Breast epithelium (tissue), 3 donors: Measurements from ENCODE around the gene PMEPA1.

Source experiments
- POLR2A ChIP-seq: fragments of 450-650 bp; IDR thresholded peaks from one replicate; pipeline ENCODE4 v1.6.1; 2016; ENCODE audit warnings: antibody characterized with exemption, mild to moderate bottlenecking, moderate library complexity
- POLR2AphosphoS5 ChIP-seq, 3 donors: sonication (generic); formaldehyde crosslinking; IDR thresholded peaks; one replicate each; pipeline ENCODE4 v1.6.1; 2017; ENCODE audit warnings: antibody characterized with exemption in 3 of 3
- TF ChIP-seq, protein P1 (sequence below), 3 donors: fragments of 450-650 bp; IDR thresholded peaks; one replicate each; pipeline ENCODE4 v1.5.1; 2016 to 2017; ENCODE audit warnings: antibody characterized with exemption in 3 of 3, mild to moderate bottlenecking in 3 of 3, moderate library complexity in 3 of 3

DNA sequence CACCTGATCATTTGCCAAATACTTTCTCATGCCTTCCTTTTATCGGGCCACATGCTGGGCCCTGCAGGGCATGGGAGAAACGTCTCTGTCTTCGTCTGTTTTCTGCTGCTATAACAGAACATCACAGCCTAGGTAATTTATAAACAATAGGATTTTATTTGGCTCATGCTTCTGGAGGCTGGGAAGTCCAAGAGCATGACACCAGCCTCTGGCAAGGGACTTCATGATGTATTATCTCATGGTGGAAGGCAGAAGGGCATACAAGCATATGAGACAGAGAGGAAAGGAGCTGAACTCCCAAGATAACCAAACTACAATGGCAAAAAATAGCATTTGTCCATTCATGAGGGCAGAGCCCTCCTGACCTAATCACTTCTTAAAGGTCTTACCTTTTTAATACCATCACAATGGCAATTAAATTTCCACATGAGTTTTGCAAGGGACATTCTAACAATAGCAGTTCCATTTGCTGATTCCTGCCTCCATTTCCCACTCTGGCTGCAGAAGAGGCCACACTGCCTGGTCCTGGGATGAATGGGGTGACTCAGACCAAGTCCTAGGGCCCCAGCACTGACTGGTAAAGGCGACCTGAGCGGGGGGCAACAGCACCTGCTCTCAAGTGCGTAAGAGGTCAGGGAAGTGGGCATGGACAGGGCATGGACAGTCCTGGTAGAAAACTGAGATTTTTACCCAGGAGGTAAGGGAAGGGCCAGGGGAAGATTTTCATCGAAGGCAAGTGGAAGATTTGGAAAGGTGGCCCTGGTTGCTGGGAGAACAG, 84.4 kb downstream of the PMEPA1 start:
- TF ChIP-seq, protein P1, sequence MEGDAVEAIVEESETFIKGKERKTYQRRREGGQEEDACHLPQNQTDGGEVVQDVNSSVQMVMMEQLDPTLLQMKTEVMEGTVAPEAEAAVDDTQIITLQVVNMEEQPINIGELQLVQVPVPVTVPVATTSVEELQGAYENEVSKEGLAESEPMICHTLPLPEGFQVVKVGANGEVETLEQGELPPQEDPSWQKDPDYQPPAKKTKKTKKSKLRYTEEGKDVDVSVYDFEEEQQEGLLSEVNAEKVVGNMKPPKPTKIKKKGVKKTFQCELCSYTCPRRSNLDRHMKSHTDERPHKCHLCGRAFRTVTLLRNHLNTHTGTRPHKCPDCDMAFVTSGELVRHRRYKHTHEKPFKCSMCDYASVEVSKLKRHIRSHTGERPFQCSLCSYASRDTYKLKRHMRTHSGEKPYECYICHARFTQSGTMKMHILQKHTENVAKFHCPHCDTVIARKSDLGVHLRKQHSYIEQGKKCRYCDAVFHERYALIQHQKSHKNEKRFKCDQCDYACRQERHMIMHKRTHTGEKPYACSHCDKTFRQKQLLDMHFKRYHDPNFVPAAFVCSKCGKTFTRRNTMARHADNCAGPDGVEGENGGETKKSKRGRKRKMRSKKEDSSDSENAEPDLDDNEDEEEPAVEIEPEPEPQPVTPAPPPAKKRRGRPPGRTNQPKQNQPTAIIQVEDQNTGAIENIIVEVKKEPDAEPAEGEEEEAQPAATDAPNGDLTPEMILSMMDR (IDR thresholded peaks at IDR 0.05) = no peak
- TF ChIP-seq POLR2A (no peak), POLR2AphosphoS5 (IDR thresholded peaks at IDR 0.05) (no peak)
